ENCODE measurements around the gene FERMT1. TPM values are rescaled to one million over a fixed set of nuclear protein-coding genes. Genes with fewer than 3 reads are reported as not detected.

The FERMT1 gene
- total and polyA plus RNA-seq, 2 of the 13 experiments (the other 11 are each of a cell fraction or from before 2014, with no cell fraction given): 15.8 to 29.5 TPM

GRCh38 chr20:6028818-6029217, 94.0 kb downstream of the FERMT1 start (continued):
- no peak for TF ChIP-seq ZBTB46 (CRISPR knock-in tag; IDR thresholded peaks at IDR 0.05; ENCODE audit: borderline replicate concordance)
- TF ChIP-seq ARNTL (CRISPR knock-in tag; IDR thresholded peaks at IDR 0.05): no peak
- no peak for TF ChIP-seq TP53 (CRISPR knock-in tag; conservative IDR thresholded peaks at IDR 0.05)
- no peak for TF ChIP-seq ZNF318 (CRISPR knock-in tag; IDR thresholded peaks at IDR 0.05)
- TF ChIP-seq ZNF33B (CRISPR knock-in tag; IDR thresholded peaks at IDR 0.05): no peak
